DND-41 (cell line): ENCODE results near the gene PTPN1.
"Not testable (repeated sequence)": the region's sequence is repeated elsewhere in the genome, so short reads cannot be mapped to it uniquely, and the experiment has no call there.

Experiments
- ATAC-seq: fragments of 200-7000 bp; cut with Tn5 transposase; 3 replicates; pipeline ENCODE4 v1.9.1; 2021; ENCODE audit warnings: low read depth; ENCODE audit not compliant: insufficient read depth
- DNase-seq: peaks from one replicate; pipeline ENCODE4 v3.0.0-alpha.2; 2020
- H2AFZ ChIP-seq: 2 replicates; pipeline ENCODE4 v1.6.0; 2012; ENCODE audit warnings: low read depth, low read length
- H3K27ac ChIP-seq: 2 replicates; pipeline ENCODE4 v1.5.1; 2012; ENCODE audit warnings: low read length, inconsistent platforms
- H3K27me3 ChIP-seq: fragments of 200-600 bp; sonication (generic); 2 replicates; pipeline ENCODE4 v1.6.0; 2012; ENCODE audit warnings: low read length, mild to moderate bottlenecking, inconsistent platforms; ENCODE audit not compliant: insufficient read depth, poor library complexity
- H3K36me3 ChIP-seq: 2 replicates; pipeline ENCODE4 v1.5.1; 2012; ENCODE audit warnings: low read length, inconsistent platforms; ENCODE audit not compliant: insufficient read depth
- H3K4me1 ChIP-seq: 2 replicates; pipeline ENCODE4 v1.5.1; 2012; ENCODE audit warnings: mild to moderate bottlenecking, low read length; ENCODE audit not compliant: insufficient read depth
- H3K4me2 ChIP-seq: 2 replicates; pipeline ENCODE4 v1.6.0; 2012; ENCODE audit warnings: mild to moderate bottlenecking, moderate library complexity, low read length, inconsistent platforms; ENCODE audit not compliant: insufficient read depth
- H3K4me3 ChIP-seq, 2 experiments: fragments of 200-600 bp in 1 of 2; shearing (Covaris generic) in 1 of 2; 2 replicates each; pipeline ENCODE4 v1.5.1; 2012 to 2016; ENCODE audit warnings: inconsistent platforms in 2 of 2, low read length in 2 of 2, mild to moderate bottlenecking in 2 of 2, low read depth in 1 of 2, moderate library complexity in 1 of 2
- H3K79me2 ChIP-seq: 2 replicates; pipeline ENCODE4 v1.6.0; 2012; ENCODE audit warnings: low read length, inconsistent platforms; ENCODE audit not compliant: insufficient read depth
- H3K9ac ChIP-seq: 2 replicates; pipeline ENCODE4 v1.6.0; 2012; ENCODE audit warnings: low read depth, mild to moderate bottlenecking, inconsistent platforms, low read length, moderate library complexity
- H3K9me3 ChIP-seq: 2 replicates; pipeline ENCODE4 v1.5.1; 2012; ENCODE audit warnings: low read length, moderate library complexity, mild to moderate bottlenecking, inconsistent platforms; ENCODE audit not compliant: insufficient read depth, severe bottlenecking
- H4K20me1 ChIP-seq: 2 replicates; pipeline ENCODE4 v1.6.0; 2012; ENCODE audit warnings: low read length; ENCODE audit not compliant: insufficient read depth
- EZH2 ChIP-seq: IDR thresholded peaks from 3 replicates; pipeline ENCODE4 v1.6.1; 2012; ENCODE audit warnings: borderline replicate concordance, low read depth, mild to moderate bottlenecking, moderate library complexity, low read length, inconsistent platforms; ENCODE audit not compliant: severe bottlenecking
- TF ChIP-seq, protein P1 (sequence below): IDR thresholded peaks from 2 replicates; pipeline ENCODE4 v1.5.1; 2012; ENCODE audit warnings: borderline replicate concordance, low read length, moderate library complexity, mild to moderate bottlenecking; ENCODE audit not compliant: poor library complexity, severe bottlenecking; ENCODE audit errors: extremely low read depth

PTPN1 gene

DNA sequence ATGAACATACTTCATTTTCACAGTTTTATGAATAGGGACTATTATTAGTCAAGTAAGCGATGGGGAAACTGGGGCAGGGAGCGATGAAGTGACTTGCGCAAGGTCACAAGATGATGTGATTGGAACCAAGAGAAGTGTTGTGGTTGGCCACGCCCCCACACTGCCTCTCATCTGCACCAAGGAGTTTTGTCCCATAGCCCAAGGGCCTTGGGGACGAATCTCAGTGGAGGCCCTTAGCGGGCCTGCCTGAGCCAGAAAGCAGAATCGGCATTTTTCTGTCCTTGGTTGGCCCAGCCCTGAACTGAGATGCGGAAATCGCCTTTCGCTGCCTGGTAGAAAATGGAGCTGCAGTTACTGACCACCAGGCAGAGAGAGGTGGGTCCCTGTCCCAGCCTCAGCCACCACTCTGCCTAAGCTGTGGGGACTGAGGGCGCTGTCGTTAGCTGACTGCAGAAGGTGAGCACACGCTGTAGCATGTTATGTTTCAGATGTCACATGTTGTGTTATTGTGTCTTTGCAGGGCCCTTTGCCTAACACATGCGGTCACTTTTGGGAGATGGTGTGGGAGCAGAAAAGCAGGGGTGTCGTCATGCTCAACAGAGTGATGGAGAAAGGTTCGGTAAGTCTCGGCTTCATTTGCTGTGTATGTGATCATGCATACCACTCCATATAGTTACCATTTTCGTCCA is 57.8 kb downstream of the PTPN1 start:
- Histone ChIP-seq H3K4me2 (no peak overlapping the region), H4K20me1 (peaks cover 53% of the 10 kb centered on the region), H3K27me3 (no peaks in the 10 kb centered on the region), H3K4me1 (peaks cover 29% of the 10 kb centered on the region), H3K27ac (no peak overlapping the region), H3K9me3 (no peaks in the 10 kb centered on the region), H3K79me2 (peaks cover 14% of the 10 kb centered on the region), H2AFZ (no peak overlapping the region), H3K4me3 (no peak overlapping the region), H3K36me3 (peaks cover 72% of the 10 kb centered on the region), H3K9ac (no peak overlapping the region)
- DNase-seq (no peak), ATAC-seq (no peak)
- no peak for TF ChIP-seq EZH2
- TF ChIP-seq, protein P1, sequence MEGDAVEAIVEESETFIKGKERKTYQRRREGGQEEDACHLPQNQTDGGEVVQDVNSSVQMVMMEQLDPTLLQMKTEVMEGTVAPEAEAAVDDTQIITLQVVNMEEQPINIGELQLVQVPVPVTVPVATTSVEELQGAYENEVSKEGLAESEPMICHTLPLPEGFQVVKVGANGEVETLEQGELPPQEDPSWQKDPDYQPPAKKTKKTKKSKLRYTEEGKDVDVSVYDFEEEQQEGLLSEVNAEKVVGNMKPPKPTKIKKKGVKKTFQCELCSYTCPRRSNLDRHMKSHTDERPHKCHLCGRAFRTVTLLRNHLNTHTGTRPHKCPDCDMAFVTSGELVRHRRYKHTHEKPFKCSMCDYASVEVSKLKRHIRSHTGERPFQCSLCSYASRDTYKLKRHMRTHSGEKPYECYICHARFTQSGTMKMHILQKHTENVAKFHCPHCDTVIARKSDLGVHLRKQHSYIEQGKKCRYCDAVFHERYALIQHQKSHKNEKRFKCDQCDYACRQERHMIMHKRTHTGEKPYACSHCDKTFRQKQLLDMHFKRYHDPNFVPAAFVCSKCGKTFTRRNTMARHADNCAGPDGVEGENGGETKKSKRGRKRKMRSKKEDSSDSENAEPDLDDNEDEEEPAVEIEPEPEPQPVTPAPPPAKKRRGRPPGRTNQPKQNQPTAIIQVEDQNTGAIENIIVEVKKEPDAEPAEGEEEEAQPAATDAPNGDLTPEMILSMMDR = no peak

DNA sequence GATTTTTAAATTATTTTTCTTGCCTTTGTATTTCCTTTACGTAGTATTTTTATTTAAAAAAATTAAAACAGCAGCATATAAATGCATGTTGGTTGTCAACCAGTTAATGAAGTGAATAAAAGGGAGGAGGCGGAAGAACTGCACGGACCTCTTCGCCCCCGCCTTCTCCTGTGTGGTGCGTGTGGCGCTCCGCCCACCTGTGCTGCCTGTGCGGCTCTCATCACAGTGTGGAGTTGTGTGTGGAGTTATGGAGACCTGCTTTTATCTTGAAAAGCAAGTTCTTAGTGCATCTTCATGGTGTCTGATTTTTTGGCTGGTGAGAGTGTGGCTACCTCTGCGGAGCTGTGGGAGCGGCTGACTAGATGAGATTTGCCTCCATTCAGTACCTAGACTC is 58.4 kb downstream of the PTPN1 start:
- Histone ChIP-seq H3K4me1 (peaks cover 29% of the 10 kb centered on the region), H3K79me2 (peaks cover 17% of the 10 kb centered on the region), H3K9ac (no peak overlapping the region), H3K36me3 (peaks cover 74% of the 10 kb centered on the region), H2AFZ (no peak overlapping the region), H3K27me3 (no peaks in the 10 kb centered on the region), H3K4me2 (no peak overlapping the region), H3K4me3 (no peak overlapping the region), H3K9me3 (no peaks in the 10 kb centered on the region), H4K20me1 (peaks cover 58% of the 10 kb centered on the region), H3K27ac (no peak overlapping the region)
- no peak for ATAC-seq
- TF ChIP-seq EZH2 = no peak
- TF ChIP-seq, protein P1 = no peak
- no peak for DNase-seq

DNA sequence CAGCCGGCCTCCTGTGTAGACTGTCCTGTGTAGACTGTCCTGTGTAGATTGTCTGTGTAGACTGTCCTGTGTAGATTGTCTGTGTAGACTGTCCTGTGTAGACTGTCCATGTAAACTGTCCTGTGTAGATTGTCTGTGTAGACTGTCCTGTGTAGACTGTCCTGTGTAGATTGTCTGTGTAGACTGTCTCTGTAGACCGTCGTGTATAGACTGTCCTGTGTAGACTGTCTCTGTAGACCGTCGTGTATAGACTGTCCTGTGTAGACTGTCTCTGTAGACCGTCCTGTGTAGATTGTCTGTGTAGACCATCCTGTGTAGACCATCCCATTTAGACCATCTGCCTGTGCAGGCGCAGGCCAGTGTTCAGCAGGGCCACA is 59.3 kb downstream of the PTPN1 start:
- peaks cover 60% of the 10 kb centered on the region for H4K20me1 ChIP-seq
- peak overlapping the region; percentile 70 for H3K27ac ChIP-seq
- peaks cover 17% of the 10 kb centered on the region for H3K79me2 ChIP-seq
- DNase-seq, H3K9ac ChIP-seq, H3K27me3 ChIP-seq, H2AFZ ChIP-seq, H3K4me3 ChIP-seq, H3K9me3 ChIP-seq: not testable (repeated sequence)
- peak overlapping the region; percentile 14; the same call in 1 of the 2 replicates for H3K4me2 ChIP-seq
- peaks cover 29% of the 10 kb centered on the region for H3K4me1 ChIP-seq
- ATAC-seq = 0 out of 3 replicates have a peak, but pooled peaks have one; percentile 3
- peaks cover 81% of the 10 kb centered on the region for H3K36me3 ChIP-seq

DNA sequence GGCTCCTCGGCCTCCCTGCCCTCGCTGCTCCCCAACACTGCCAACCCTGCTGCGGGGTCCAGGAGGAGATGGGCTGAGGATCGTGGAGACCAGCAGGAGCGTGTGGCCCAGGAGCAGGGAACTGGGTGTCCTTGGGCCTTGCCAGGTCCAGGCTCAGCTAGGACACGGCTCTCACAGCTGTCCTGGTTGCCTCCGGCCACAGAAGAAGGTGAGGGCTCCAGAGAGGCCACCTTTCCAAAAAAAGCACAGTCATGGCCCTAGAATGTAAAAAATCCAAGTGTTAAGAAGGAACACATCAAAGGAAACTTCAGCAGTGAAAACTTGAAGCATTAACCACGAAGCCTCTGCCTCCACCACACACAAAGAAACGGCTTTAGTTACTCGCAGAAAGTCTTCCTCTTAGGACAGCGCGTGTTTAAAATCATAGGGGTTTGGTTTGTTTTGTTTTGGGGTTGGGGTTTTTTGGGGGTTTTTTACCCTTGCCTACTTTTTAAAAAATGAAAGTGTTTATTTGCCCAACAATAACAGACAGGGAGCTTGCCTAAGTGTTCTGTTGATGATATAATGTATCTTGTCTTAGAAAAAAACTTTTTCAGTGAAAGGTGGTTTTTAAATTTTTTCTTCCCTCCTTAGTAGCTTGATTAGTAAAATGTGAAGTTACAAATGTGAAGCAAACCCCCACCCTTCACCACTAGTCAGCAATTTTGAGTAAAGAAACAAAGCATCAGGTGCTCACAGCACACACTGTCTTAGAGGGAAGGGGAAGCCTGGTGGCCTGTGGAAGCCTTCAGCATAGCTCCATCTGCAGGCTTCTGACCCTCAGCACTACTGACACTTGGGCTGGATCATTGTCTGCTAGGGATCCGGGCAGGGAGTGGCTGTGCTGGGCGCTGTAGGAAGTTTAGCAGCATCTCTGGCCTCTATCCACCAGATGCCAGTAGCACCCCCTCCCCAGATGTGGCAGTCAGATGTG is 60.0 kb downstream of the PTPN1 start:
- TF ChIP-seq EZH2 = no peak
- TF ChIP-seq, protein P1 = peak; percentile 72
- no peaks in the 10 kb centered on the region for H3K27me3 ChIP-seq
- H3K36me3 ChIP-seq = peaks cover 81% of the 10 kb centered on the region
- H3K4me1 ChIP-seq = peaks cover 29% of the 10 kb centered on the region
- peak overlapping the region in 1 of 2 experiments; percentile 11; a peak in 1 of 4 replicates for H3K4me3 ChIP-seq
- ATAC-seq (peak; percentile 89), DNase-seq (peak; percentile 63)
- no peaks in the 10 kb centered on the region for H3K9me3 ChIP-seq
- H3K27ac ChIP-seq = peak overlapping the region; percentile 70
- peak overlapping the region; percentile 28 for H3K9ac ChIP-seq
- H2AFZ ChIP-seq = no peak overlapping the region
- peaks cover 17% of the 10 kb centered on the region for H3K79me2 ChIP-seq
- H3K4me2 ChIP-seq = peak overlapping the region; percentile 50
- peaks cover 66% of the 10 kb centered on the region for H4K20me1 ChIP-seq
